Measurements from ENCODE around the gene SPATA7. TPM values are rescaled to one million over a fixed set of nuclear protein-coding genes. Genes with fewer than 3 reads are reported as not detected.

SPATA7 gene
- total RNA-seq, 1 experiment from 2014 or later = 5.3 TPM

- H3K14ac ChIP-seq (ENCODE audit: insufficient read depth, low read length) = no peak overlapping the region
These were observed 93.5 kb downstream of the SPATA7 start for GRCh38 chr14:88478931-88479330.

More at GRCh38 chr14:88478931-88479330, 93.5 kb downstream of the SPATA7 start:
- Histone ChIP-seq H2BK5ac (ENCODE audit: insufficient read length, low read length) (no peak overlapping the region), H3K27me3 (ENCODE audit: insufficient read depth, low read length) (no peaks in the 10 kb centered on the region), H3K56ac (ENCODE audit: insufficient read length, low read depth, low read length) (no peak overlapping the region), H3K23ac (ENCODE audit: insufficient read length, low read depth, low read length) (no peak overlapping the region), H3K79me2 (ENCODE audit: insufficient read depth, low read length) (0 out of 2 replicates have a peak, but pooled peaks cover 2% of the 10 kb centered on the region), H3K9me3 (ENCODE audit: control insufficient read depth, low read depth, low read length) (no peaks in the 10 kb centered on the region), H3K23me2 (ENCODE audit: insufficient read length, low read depth, low read length, poor library complexity, severe bottlenecking) (no peaks in the 10 kb centered on the region), H4K8ac (replicated peaks; ENCODE audit: insufficient read length, low read depth, low read length) (no peak overlapping the region), H4K20me1 (ENCODE audit: control insufficient read depth, insufficient read depth, insufficient read length) (peaks cover 2% of the 10 kb centered on the region), H2BK120ac (ENCODE audit: low read depth, low read length, poor library complexity, severe bottlenecking) (no peak overlapping the region), H4K91ac (ENCODE audit: insufficient read length, low read depth, low read length) (no peak overlapping the region), H2BK12ac (ENCODE audit: insufficient read length, low read depth, low read length) (no peak overlapping the region), H2AK5ac (ENCODE audit: insufficient read length, low read length) (no peak overlapping the region), H3T11ph (ENCODE audit: low read length) (no peak overlapping the region), H3K4ac (ENCODE audit: low read depth, low read length) (no peak overlapping the region), H3K4me2 (ENCODE audit: insufficient read depth, insufficient read length, low read length) (no peak overlapping the region), H2BK20ac (ENCODE audit: low read depth, low read length, poor library complexity, severe bottlenecking) (no peak overlapping the region), H3K18ac (ENCODE audit: insufficient read length, low read depth, low read length) (no peak overlapping the region), H3K4me1 (ENCODE audit: insufficient read depth, low read length) (no peaks in the 10 kb centered on the region; the same call in 1 of the 2 replicates), H4K5ac (ENCODE audit: insufficient read length, low read depth, low read length) (no peak overlapping the region), H3K79me1 (ENCODE audit: insufficient read depth, low read depth, low read length, poor library complexity, severe bottlenecking) (no peaks in the 10 kb centered on the region), H3K27ac (ENCODE audit: insufficient read length, low read depth, low read length) (no peak overlapping the region), H3K9ac (ENCODE audit: extremely low read depth, insufficient read length, low read length) (no peak overlapping the region), H2AFZ (ENCODE audit: low read length) (no peak overlapping the region), H2BK15ac (ENCODE audit: low read depth, low read length) (no peak overlapping the region)
- Mint-ChIP-seq H3K4me1 (peaks cover 31 to 33% of the 10 kb centered on the region in 2 experiments), H3K4me3 (no peak overlapping the region), H3K36me3 (ENCODE audit: insufficient read depth in 1 of 3, low read depth in 3 of 3) (peaks cover 12 to 59% (median 53%) of the 10 kb centered on the region in 3 experiments), H3K27me3 (ENCODE audit: low read depth) (no peaks in the 10 kb centered on the region), H3K9me3 (no peaks in the 10 kb centered on the region), H3K27ac (no peak overlapping the region; a peak in 1 of 7 replicates)
- TF ChIP-seq CTCF (conservative IDR thresholded peaks at IDR 0.05) = no peak
- DNase-seq = no peak
- WGBS (ENCODE audit: extremely low coverage, insufficient read length, low lambda C conversion rate) = no CpG with 5 or more reads among the region's 36 CpGs

Measured in H9 (cell line).